Mesendoderm (in vitro differentiated cells): ENCODE measurements around the gene SCRT2.

Source experiments
- DNase-seq: peaks from one replicate; pipeline ENCODE4 v3.0.0; 2013
- H2AK5ac ChIP-seq: 2 replicates; pipeline ENCODE4 v1.6.1; 2013; ENCODE audit warnings: low read length, inconsistent platforms
- H2BK120ac ChIP-seq: 2 replicates; pipeline ENCODE4 v1.6.1; 2013; ENCODE audit warnings: low read depth, mild to moderate bottlenecking, low read length, moderate library complexity, mixed read lengths
- H2BK15ac ChIP-seq: replicated peaks from 2 replicates; pipeline ENCODE4 v1.6.1; 2013; ENCODE audit warnings: low read depth, mild to moderate bottlenecking, moderate library complexity
- H2BK5ac ChIP-seq: 2 replicates; pipeline ENCODE4 v1.6.1; 2013; ENCODE audit warnings: low read length, inconsistent platforms
- H3K18ac ChIP-seq: 2 replicates; pipeline ENCODE4 v1.6.1; 2013; ENCODE audit warnings: mild to moderate bottlenecking, low read length, mixed read lengths
- H3K23ac ChIP-seq: one replicate; pipeline ENCODE4 v1.6.1; 2013; ENCODE audit warnings: low read length
- H3K27ac ChIP-seq: 2 replicates; pipeline ENCODE4 v1.5.1; 2013; ENCODE audit warnings: low read depth, mild to moderate bottlenecking, inconsistent platforms, low read length, moderate library complexity
- H3K27me3 ChIP-seq: 2 replicates; pipeline ENCODE4 v1.6.1; 2013; ENCODE audit warnings: low read length, control low read depth, mild to moderate bottlenecking, inconsistent platforms; ENCODE audit not compliant: insufficient read depth, poor library complexity
- H3K36me3 ChIP-seq: 2 replicates; pipeline ENCODE4 v1.6.1; 2013; ENCODE audit warnings: low read length, inconsistent platforms; ENCODE audit not compliant: control insufficient read depth, insufficient read depth
- H3K4ac ChIP-seq: one replicate; pipeline ENCODE4 v1.6.1; 2013; ENCODE audit warnings: low read depth, mild to moderate bottlenecking, low read length, moderate library complexity
- H3K4me1 ChIP-seq: 2 replicates; pipeline ENCODE4 v1.6.1; 2013; ENCODE audit warnings: low read depth, low read length, inconsistent platforms; ENCODE audit not compliant: control insufficient read depth
- H3K4me2 ChIP-seq: 2 replicates; pipeline ENCODE4 v1.6.1; 2013; ENCODE audit warnings: low read length
- H3K4me3 ChIP-seq: 2 replicates; pipeline ENCODE4 v1.5.1; 2013; ENCODE audit warnings: mild to moderate bottlenecking, low read length
- H3K56ac ChIP-seq: one replicate; pipeline ENCODE4 v1.6.1; 2013; ENCODE audit warnings: low read length
- H3K79me1 ChIP-seq: 2 replicates; pipeline ENCODE4 v1.6.1; 2013; ENCODE audit warnings: low read length, inconsistent platforms
- H3K79me2 ChIP-seq: 2 replicates; pipeline ENCODE4 v1.6.1; 2013; ENCODE audit warnings: mild to moderate bottlenecking, low read length; ENCODE audit not compliant: control insufficient read depth, insufficient read depth
- H3K9ac ChIP-seq: 2 replicates; pipeline ENCODE4 v1.6.1; 2013; ENCODE audit warnings: low read length, inconsistent platforms
- H4K5ac ChIP-seq: one replicate; pipeline ENCODE4 v1.6.1; 2013; ENCODE audit warnings: low read length
- H4K8ac ChIP-seq: one replicate; pipeline ENCODE4 v1.6.1; 2013; ENCODE audit warnings: low read depth, mild to moderate bottlenecking, control low read depth, low read length, moderate library complexity
- WGBS: extraction: QIAGEN DNeasy Blood & Tissue Kit; methylation state at CpG from one replicate; pipeline ENCODE4 v1.1.7; 2013; ENCODE audit warnings: low lambda C conversion rate, missing lambda C conversion rate; ENCODE audit not compliant: insufficient coverage; ENCODE audit errors: extremely low coverage; 5-methylcytosine and 5-hydroxymethylcytosine counted together

Gene SCRT2

DNA sequence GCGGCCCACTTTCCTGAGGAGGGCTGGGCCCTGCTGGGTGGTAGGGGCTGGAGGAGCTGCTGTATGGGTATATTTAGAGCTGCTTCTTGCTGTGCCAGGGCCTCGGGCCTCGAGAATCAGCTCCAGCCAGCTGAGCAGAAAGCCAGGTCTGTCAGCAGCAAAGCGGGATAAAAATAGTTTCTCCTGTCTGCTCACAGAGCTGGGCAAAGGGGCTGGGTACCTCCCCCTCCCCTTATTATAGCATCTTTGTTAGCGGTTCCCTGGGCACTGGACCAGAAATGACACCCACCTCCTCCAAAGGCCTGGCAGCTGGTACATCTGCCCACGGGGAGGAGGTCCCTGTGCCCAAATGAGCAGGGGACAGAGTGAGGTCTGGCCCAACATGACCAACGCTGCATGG, 6.0 kb downstream of the SCRT2 start:
- Histone ChIP-seq H3K27ac (no peak overlapping the region), H3K4me3 (no peak overlapping the region), H3K23ac (no peak overlapping the region), H3K9ac (no peak overlapping the region), H3K4ac (no peak overlapping the region), H3K56ac (no peak overlapping the region), H2AK5ac (no peak overlapping the region), H2BK5ac (no peak overlapping the region), H2BK120ac (no peak overlapping the region), H4K8ac (no peak overlapping the region), H3K18ac (no peak overlapping the region), H3K27me3 (peaks cover 3% of the 10 kb centered on the region), H3K79me2 (no peaks in the 10 kb centered on the region), H3K4me1 (peaks cover 3% of the 10 kb centered on the region), H3K4me2 (no peak overlapping the region), H2BK15ac (no peak overlapping the region), H3K36me3 (no peaks in the 10 kb centered on the region), H3K79me1 (no peaks in the 10 kb centered on the region), H4K5ac (no peak overlapping the region)
- no CpG with 5 or more reads among the region's 7 CpGs for WGBS
- DNase-seq = no peak

DNA sequence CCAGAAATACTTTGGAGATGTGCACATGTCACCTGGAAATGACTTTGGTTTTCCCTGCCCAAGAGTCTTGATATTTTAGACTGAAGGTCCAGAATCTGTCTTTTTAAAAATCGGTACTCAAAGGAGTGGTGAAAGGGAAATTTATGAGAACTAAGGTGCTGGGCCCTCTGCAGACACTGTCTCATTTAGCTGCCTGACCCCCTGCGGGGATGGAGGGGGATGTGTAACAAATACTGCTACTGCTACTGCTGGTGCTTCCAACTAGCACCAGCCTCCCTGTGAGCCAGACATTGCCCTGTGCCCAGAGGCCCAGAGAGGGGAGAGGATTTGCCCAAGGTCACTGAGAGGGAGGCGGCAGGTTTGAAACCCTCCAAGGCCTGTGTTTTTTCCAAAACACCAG, 7.0 kb downstream of the SCRT2 start:
- Histone ChIP-seq H3K36me3 (no peaks in the 10 kb centered on the region), H3K79me1 (no peaks in the 10 kb centered on the region), H3K27ac (no peak overlapping the region), H3K4ac (no peak overlapping the region), H3K9ac (no peak overlapping the region), H3K4me1 (peaks cover 3% of the 10 kb centered on the region), H4K5ac (no peak overlapping the region), H2AK5ac (no peak overlapping the region), H3K79me2 (no peaks in the 10 kb centered on the region), H2BK120ac (no peak overlapping the region), H3K56ac (no peak overlapping the region), H2BK5ac (no peak overlapping the region), H3K23ac (no peak overlapping the region), H2BK15ac (no peak overlapping the region), H3K18ac (no peak overlapping the region), H4K8ac (no peak overlapping the region), H3K4me3 (no peak overlapping the region), H3K27me3 (peaks cover 3% of the 10 kb centered on the region), H3K4me2 (no peak overlapping the region)
- no CpG with 5 or more reads among the region's 3 CpGs for WGBS
- no peak for DNase-seq

DNA sequence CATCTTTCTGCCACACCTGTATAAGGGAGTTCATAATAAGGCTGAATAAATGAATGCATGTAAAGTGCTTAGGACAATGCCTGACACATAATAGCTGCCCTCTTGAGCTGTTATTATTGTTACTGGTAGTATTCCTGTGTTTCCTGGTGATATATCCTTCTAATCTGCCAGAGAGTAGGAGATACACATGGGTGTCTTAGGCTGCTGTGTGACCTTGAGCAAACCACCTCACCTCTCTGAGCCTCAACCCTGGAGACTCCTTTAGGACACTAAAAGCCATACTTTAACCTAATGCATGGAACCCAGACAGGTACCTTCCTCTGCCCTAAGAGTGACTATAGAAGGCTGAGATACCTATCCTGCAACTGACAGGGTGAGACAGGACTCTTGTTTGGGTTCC, 7.6 kb downstream of the SCRT2 start:
- Histone ChIP-seq H3K4me2 (no peak overlapping the region), H3K27ac (no peak overlapping the region), H2BK5ac (no peak overlapping the region), H3K56ac (no peak overlapping the region), H3K79me2 (no peaks in the 10 kb centered on the region), H2BK120ac (no peak overlapping the region), H3K4ac (no peak overlapping the region), H3K4me1 (peaks cover 3% of the 10 kb centered on the region), H3K36me3 (no peaks in the 10 kb centered on the region), H2AK5ac (no peak overlapping the region), H3K23ac (no peak overlapping the region), H3K4me3 (no peak overlapping the region), H4K8ac (no peak overlapping the region), H3K9ac (no peak overlapping the region), H2BK15ac (no peak overlapping the region), H3K18ac (no peak overlapping the region), H3K27me3 (peaks cover 3% of the 10 kb centered on the region), H4K5ac (no peak overlapping the region), H3K79me1 (no peaks in the 10 kb centered on the region)
- DNase-seq = no peak

GRCh38 chr20:667351-668034, 8.1 kb downstream of the SCRT2 start:
- Histone ChIP-seq H3K4me1 (peaks cover 3% of the 10 kb centered on the region), H3K79me1 (no peaks in the 10 kb centered on the region), H3K4ac (no peak overlapping the region), H2BK120ac (no peak overlapping the region), H2BK15ac (no peak overlapping the region), H3K4me3 (no peak overlapping the region), H3K9ac (no peak overlapping the region), H2AK5ac (no peak overlapping the region), H4K5ac (no peak overlapping the region), H3K4me2 (no peak overlapping the region), H3K36me3 (no peaks in the 10 kb centered on the region), H4K8ac (no peak overlapping the region), H3K18ac (no peak overlapping the region), H3K56ac (no peak overlapping the region), H3K23ac (no peak overlapping the region), H3K27me3 (peaks cover 3% of the 10 kb centered on the region), H2BK5ac (no peak overlapping the region), H3K79me2 (no peaks in the 10 kb centered on the region), H3K27ac (no peak overlapping the region)
- DNase-seq = peak; percentile 67
- WGBS = no CpG with 5 or more reads among the region's 9 CpGs

GRCh38 chr20:666877-667276, 8.7 kb downstream of the SCRT2 start:
- H3K79me2 ChIP-seq = no peaks in the 10 kb centered on the region
- no peak overlapping the region for H3K23ac ChIP-seq
- H3K18ac ChIP-seq = no peak overlapping the region
- H3K4me3 ChIP-seq = no peak overlapping the region
- H3K4ac ChIP-seq = no peak overlapping the region
- H3K4me1 ChIP-seq = peaks cover 3% of the 10 kb centered on the region
- H2AK5ac ChIP-seq = no peak overlapping the region
- no peak overlapping the region for H4K8ac ChIP-seq
- peaks cover 3% of the 10 kb centered on the region for H3K27me3 ChIP-seq
- H2BK15ac ChIP-seq = no peak overlapping the region
- H2BK5ac ChIP-seq = no peak overlapping the region
- no peak overlapping the region for H3K4me2 ChIP-seq
- no peak for DNase-seq
- no peaks in the 10 kb centered on the region for H3K79me1 ChIP-seq
- H4K5ac ChIP-seq = no peak overlapping the region
- H3K56ac ChIP-seq = no peak overlapping the region
- no peak overlapping the region for H2BK120ac ChIP-seq
- H3K27ac ChIP-seq = no peak overlapping the region
- H3K9ac ChIP-seq = no peak overlapping the region
- no CpG with 5 or more reads among the region's 4 CpGs for WGBS
- H3K36me3 ChIP-seq = no peaks in the 10 kb centered on the region

- no peaks in the 10 kb centered on the region for H3K79me1 ChIP-seq
- no peak overlapping the region for H3K27ac ChIP-seq
- no peak overlapping the region for H3K18ac ChIP-seq
- H2BK15ac ChIP-seq = no peak overlapping the region
- no peak for DNase-seq
- H3K56ac ChIP-seq = no peak overlapping the region
- H3K36me3 ChIP-seq = no peaks in the 10 kb centered on the region
- H2BK5ac ChIP-seq = no peak overlapping the region
- no CpG with 5 or more reads among the region's 6 CpGs for WGBS
- no peak overlapping the region for H2BK120ac ChIP-seq
- H3K9ac ChIP-seq = no peak overlapping the region
- no peak overlapping the region for H3K4ac ChIP-seq
- H3K23ac ChIP-seq = no peak overlapping the region
- peaks cover 8% of the 10 kb centered on the region for H3K4me1 ChIP-seq
- no peak overlapping the region for H4K8ac ChIP-seq
- H4K5ac ChIP-seq = no peak overlapping the region
- H2AK5ac ChIP-seq = no peak overlapping the region
- H3K4me2 ChIP-seq = no peak overlapping the region
- peaks cover 3% of the 10 kb centered on the region for H3K27me3 ChIP-seq
- no peaks in the 10 kb centered on the region for H3K79me2 ChIP-seq
- no peak overlapping the region for H3K4me3 ChIP-seq
Measured at GRCh38 chr20:665276-665675, 10.3 kb downstream of the SCRT2 start.
